Liver (tissue), 9 donors: ENCODE data around the gene MED26. TPM values are rescaled to one million over a fixed set of nuclear protein-coding genes. Genes with fewer than 3 reads are reported as not detected.
"Not testable (repeated sequence)": the region's sequence is repeated elsewhere in the genome, so short reads cannot be mapped to it uniquely, and the experiment has no call there.

Source experiments
- DNase-seq: peaks from one replicate; pipeline ENCODE4 v3.0.0-alpha.2; 2017; ENCODE audit warnings: low spot score
- H3K27ac ChIP-seq, 2 donors: one replicate each; pipeline ENCODE4 v1.7.0; 2013; ENCODE audit warnings: inconsistent platforms in 2 of 2, low read length in 2 of 2, control low read depth in 1 of 2, low read depth in 1 of 2, mild to moderate bottlenecking in 1 of 2
- H3K27me3 ChIP-seq, 4 donors: one replicate each; pipeline versions ENCODE4 v1.6.1 to v1.7.0; 2013; ENCODE audit warnings: low read length in 3 of 4, inconsistent platforms in 1 of 4, mild to moderate bottlenecking in 1 of 4, moderate library complexity in 1 of 4; ENCODE audit not compliant: control insufficient read depth in 4 of 4, insufficient read depth in 4 of 4
- H3K36me3 ChIP-seq, 4 donors: one replicate each; pipeline versions ENCODE4 v1.6.1 to v1.7.0; 2013; ENCODE audit warnings: low read length in 3 of 4, mild to moderate bottlenecking in 3 of 4, low read depth in 1 of 4, moderate library complexity in 1 of 4; ENCODE audit not compliant: control insufficient read depth in 4 of 4, insufficient read depth in 3 of 4
- H3K4me1 ChIP-seq, 4 donors: one replicate each; pipeline versions ENCODE4 v1.6.1 to v1.7.0; 2013; ENCODE audit warnings: low read length in 3 of 4, mild to moderate bottlenecking in 3 of 4, moderate library complexity in 1 of 4; ENCODE audit not compliant: control insufficient read depth in 4 of 4, insufficient read depth in 4 of 4
- H3K4me3 ChIP-seq, 3 donors: one replicate each; pipeline versions ENCODE4 v1.6.1 to v1.7.0; 2013; ENCODE audit warnings: low read length in 3 of 3, control low read depth in 1 of 3, low read depth in 1 of 3, mild to moderate bottlenecking in 1 of 3
- H3K9ac ChIP-seq, 2 donors: one replicate each; pipeline ENCODE4 v1.7.0; 2013; ENCODE audit warnings: low read length in 2 of 2, mild to moderate bottlenecking in 2 of 2, moderate library complexity in 2 of 2, control low read depth in 1 of 2, low read depth in 1 of 2
- H3K9me3 ChIP-seq, 4 donors: one replicate each; pipeline versions ENCODE4 v1.6.1 to v1.7.0; 2013; ENCODE audit warnings: low read length in 3 of 4; ENCODE audit not compliant: control insufficient read depth in 4 of 4
- EGR1 ChIP-seq, 2 donors: IDR thresholded peaks; 2 replicates each; pipeline ENCODE4 v1.6.1; 2016 to 2018; ENCODE audit warnings: antibody characterized with exemption in 2 of 2, low read depth in 2 of 2
- FOXA1 ChIP-seq: IDR thresholded peaks from 2 replicates; pipeline ENCODE4 v1.6.1; 2016; ENCODE audit warnings: antibody characterized with exemption
- FOXA2 ChIP-seq: IDR thresholded peaks from 2 replicates; pipeline ENCODE4 v1.6.1; 2016; ENCODE audit warnings: antibody characterized with exemption
- GABPA ChIP-seq, 2 donors: IDR thresholded peaks in 1 of 2; conservative IDR thresholded peaks in 1 of 2; 2 replicates each; pipeline ENCODE4 v1.6.1; 2016; ENCODE audit warnings: antibody characterized with exemption in 2 of 2, mild to moderate bottlenecking in 1 of 2, moderate library complexity in 1 of 2
- HNF4A ChIP-seq, 2 donors: conservative IDR thresholded peaks; 2 replicates each; pipeline ENCODE4 v1.6.1; 2016; ENCODE audit warnings: antibody characterized with exemption in 2 of 2, mild to moderate bottlenecking in 2 of 2
- RAD21 ChIP-seq, 2 donors: IDR thresholded peaks; 2 replicates each; pipeline ENCODE4 v1.6.1; 2016; ENCODE audit warnings: antibody characterized with exemption in 2 of 2, mild to moderate bottlenecking in 2 of 2
- TAF1 ChIP-seq: conservative IDR thresholded peaks from 2 replicates; pipeline ENCODE4 v1.6.1; 2016; ENCODE audit warnings: antibody characterized with exemption, mild to moderate bottlenecking
- YY1 ChIP-seq: IDR thresholded peaks from 2 replicates; pipeline ENCODE4 v1.6.1; 2016; ENCODE audit warnings: antibody characterized with exemption, mild to moderate bottlenecking
- WGBS: extraction: QIAGEN DNeasy Blood & Tissue Kit; methylation state at CpG from one replicate; pipeline ENCODE4 v1.1.7; 2013; 5-methylcytosine and 5-hydroxymethylcytosine counted together
- polyA plus RNA-seq, 2 donors: library from polyadenylated mRNA; stranded (reverse) in 1 of 2; unstranded in 1 of 2; fragments of 200-250 nt in 1 of 2; fragments of >200 nt in 1 of 2; fragmentation: Nextera tagmentation in 1 of 2; extraction: Ambion mirVana in 1 of 2; gene quantifications; one replicate each; pipeline versions ENCODE4 v1.2.1 to v1.2.3, GENCODE V29; 2013 to 2015
- total RNA-seq, 2 donors: library from RNA; depleted of rRNA; stranded (reverse); fragments of >200 nt; gene quantifications; one replicate each; pipeline ENCODE4 v1.2.3, GENCODE V29; 2014
- TF ChIP-seq, protein P1 (sequence below): IDR thresholded peaks from 2 replicates; pipeline ENCODE4 v1.6.1; 2016; ENCODE audit warnings: antibody characterized with exemption
- TF ChIP-seq, protein P2 (sequence below): fragments of 150-350 bp; IDR thresholded peaks from 2 replicates; pipeline ENCODE4 v1.5.1; 2017; ENCODE audit warnings: improper control_type of control experiment, low read depth, low read length; ENCODE audit not compliant: missing input control
- donor health status: healthy.
- donor health status: healthy.
- donor health status: healthy.
- donor health status: healthy.
- donor health status: healthy.

The MED26 gene
- total and polyA plus RNA-seq, 4 donors, result 1.5 to 3.8 (median 3.2) TPM

DNA sequence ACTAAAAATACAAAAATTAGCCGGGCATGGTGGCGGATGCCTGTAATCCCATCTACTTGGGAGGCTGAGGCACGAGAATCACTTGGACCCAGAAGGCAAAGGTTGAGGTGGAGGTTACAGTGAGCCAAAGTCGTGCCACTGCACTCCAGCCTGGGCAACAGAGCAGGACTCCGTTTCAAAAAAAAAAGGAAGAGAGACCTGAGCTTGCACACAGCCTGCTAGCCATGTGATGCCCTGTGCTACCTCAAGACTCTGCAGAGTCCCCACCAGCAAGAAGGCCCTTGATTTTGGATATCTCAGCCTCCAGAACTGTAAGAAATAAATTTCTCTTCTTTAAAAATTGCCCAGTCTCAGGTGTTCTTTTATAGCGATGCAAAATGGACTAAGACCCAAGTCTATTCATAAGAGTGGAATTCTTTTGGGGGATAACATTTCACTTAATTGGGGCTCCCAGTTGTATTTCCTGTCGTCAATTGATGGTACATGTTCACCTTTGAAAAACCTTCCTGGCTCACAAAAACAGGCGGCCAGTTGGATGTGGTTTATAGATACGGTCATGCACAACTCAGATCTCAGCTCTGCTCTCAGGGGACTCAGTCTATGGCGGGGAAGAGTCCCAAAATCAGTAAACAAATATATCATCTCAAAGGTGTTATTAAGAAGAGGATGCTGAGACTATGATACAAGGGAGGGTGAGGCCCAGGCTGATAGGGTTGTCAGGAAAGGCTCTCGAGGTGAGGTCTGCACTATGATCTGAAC is 83.4 kb downstream of the MED26 start:
- Histone ChIP-seq H3K27me3 (no peaks in the 10 kb centered on the region), H3K9ac (no peak overlapping the region), H3K4me3 (no peak overlapping the region), H3K9me3 (no peaks in the 10 kb centered on the region), H3K27ac (no peak overlapping the region), H3K36me3 (peaks cover 0 to 2% (median 1%) of the 10 kb centered on the region in 4 donors), H3K4me1 (peaks cover 11 to 47% (median 41%) of the 10 kb centered on the region in 4 donors)
- WGBS, result 94% methylated on average over 11 of the region's 11 CpGs
- TF ChIP-seq, protein P1, sequence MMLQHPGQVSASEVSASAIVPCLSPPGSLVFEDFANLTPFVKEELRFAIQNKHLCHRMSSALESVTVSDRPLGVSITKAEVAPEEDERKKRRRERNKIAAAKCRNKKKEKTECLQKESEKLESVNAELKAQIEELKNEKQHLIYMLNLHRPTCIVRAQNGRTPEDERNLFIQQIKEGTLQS, result no peak
- TF ChIP-seq TAF1 (no peak), FOXA2 (no peak), GABPA (IDR thresholded peaks at IDR 0.05 in 1 of 2, conservative IDR thresholded peaks at IDR 0.05 in 1 of 2) (no peak), FOXA1 (no peak), EGR1 (IDR thresholded peaks at IDR 0.05; ENCODE audit: low read depth in 2 of 2) (no peak), RAD21 (IDR thresholded peaks at IDR 0.05) (no peak), YY1 (no peak)
- TF ChIP-seq, protein P2, sequence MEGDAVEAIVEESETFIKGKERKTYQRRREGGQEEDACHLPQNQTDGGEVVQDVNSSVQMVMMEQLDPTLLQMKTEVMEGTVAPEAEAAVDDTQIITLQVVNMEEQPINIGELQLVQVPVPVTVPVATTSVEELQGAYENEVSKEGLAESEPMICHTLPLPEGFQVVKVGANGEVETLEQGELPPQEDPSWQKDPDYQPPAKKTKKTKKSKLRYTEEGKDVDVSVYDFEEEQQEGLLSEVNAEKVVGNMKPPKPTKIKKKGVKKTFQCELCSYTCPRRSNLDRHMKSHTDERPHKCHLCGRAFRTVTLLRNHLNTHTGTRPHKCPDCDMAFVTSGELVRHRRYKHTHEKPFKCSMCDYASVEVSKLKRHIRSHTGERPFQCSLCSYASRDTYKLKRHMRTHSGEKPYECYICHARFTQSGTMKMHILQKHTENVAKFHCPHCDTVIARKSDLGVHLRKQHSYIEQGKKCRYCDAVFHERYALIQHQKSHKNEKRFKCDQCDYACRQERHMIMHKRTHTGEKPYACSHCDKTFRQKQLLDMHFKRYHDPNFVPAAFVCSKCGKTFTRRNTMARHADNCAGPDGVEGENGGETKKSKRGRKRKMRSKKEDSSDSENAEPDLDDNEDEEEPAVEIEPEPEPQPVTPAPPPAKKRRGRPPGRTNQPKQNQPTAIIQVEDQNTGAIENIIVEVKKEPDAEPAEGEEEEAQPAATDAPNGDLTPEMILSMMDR, result no peak
- DNase-seq, result no peak

DNA sequence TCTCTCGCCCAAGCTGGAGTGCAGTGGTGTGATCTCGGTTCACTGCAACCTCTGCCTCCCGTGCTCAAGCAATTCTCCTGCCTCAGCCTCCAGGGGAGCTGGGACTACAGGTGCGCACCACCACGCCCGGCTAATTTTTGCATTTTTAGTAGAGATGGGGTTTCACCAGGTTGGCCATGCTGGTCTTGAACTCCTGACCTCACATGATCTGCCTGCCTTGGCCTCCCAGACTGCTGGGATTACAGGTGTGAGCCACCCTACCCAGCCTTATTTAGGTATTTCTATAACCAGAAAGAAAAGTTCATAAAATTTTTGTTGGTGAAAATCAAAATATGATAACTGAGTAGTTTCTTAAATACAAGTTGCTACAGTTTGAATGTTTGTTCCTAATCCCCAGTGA is 84.3 kb downstream of the MED26 start:
- H3K9ac ChIP-seq, H3K27ac ChIP-seq, H3K36me3 ChIP-seq, H3K9me3 ChIP-seq, H3K27me3 ChIP-seq, H3K4me3 ChIP-seq, DNase-seq: not testable (repeated sequence)
- WGBS, result 88% methylated on average over 6 of the region's 6 CpGs
- peaks cover 11 to 52% (median 43%) of the 10 kb centered on the region in 4 donors for H3K4me1 ChIP-seq

DNA sequence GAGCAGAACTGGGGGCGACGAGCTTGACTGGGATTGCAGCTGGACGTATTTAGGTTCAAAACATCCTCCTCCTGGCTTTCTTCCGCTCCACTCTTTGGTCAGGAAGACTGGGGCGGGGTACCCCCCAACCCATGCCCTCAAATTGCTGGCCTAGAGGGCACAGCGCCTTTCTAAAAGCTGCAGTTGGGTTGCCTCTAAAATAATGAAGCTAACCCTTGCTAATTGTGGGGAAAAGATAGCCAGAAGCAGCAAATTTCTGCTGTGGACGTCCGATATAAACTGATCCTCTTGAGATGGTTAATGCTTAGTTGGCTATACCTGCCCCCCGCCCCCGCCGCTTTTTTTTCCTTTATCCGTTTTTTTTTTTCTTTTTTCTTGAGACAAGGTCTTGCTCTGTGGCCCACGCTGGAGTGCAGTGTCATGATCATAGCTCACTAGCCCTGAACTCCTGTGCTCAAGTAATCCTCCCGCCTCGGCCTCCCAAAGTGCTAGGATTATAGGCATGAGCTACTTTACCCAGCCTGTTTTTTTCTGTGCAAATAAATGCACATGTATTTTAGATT is 85.0 kb downstream of the MED26 start:
- WGBS, result 5% methylated on average over 15 of the region's 15 CpGs
- TF ChIP-seq HNF4A (conservative IDR thresholded peaks at IDR 0.05) (no peak), YY1 (no peak)
- TF ChIP-seq, protein P2, result no peak

More for the DNA sequence above, 85.0 kb downstream of the MED26 start:
- Histone ChIP-seq H3K4me3 (peak overlapping the region; percentile 91 to 99 (median 99)), H3K36me3 (peaks cover 0 to 6% (median 3%) of the 10 kb centered on the region in 4 donors), H3K4me1 (peaks cover 11 to 49% (median 41%) of the 10 kb centered on the region in 4 donors), H3K9ac (peak overlapping the region; percentile 64 to 97), H3K27ac (peak overlapping the region; percentile 91 to 93), H3K9me3 (no peaks in the 10 kb centered on the region), H3K27me3 (no peaks in the 10 kb centered on the region)
- no peak for DNase-seq
